Measurements from ENCODE around the gene CBX3. TPM values are rescaled to one million over a fixed set of nuclear protein-coding genes. Genes with fewer than 3 reads are reported as not detected.

Gene CBX3
- total RNA-seq, 2 experiments from 2014 or later = 252 to 364 TPM

- Histone ChIP-seq H3K4me1 (ENCODE audit: insufficient read depth, low read length, poor library complexity, severe bottlenecking) (no peaks in the 10 kb centered on the region), H4K20me1 (ENCODE audit: insufficient read depth, low read length) (no peaks in the 10 kb centered on the region), H3K27ac (ENCODE audit: low read depth, low read length, poor library complexity, severe bottlenecking) (no peak overlapping the region), H3K9me2 (ENCODE audit: insufficient read depth, low read length) (no peaks in the 10 kb centered on the region), H3K9me3 (ENCODE audit: low read length) (no peaks in the 10 kb centered on the region), H3K79me2 (ENCODE audit: insufficient read depth, low read depth, low read length) (no peaks in the 10 kb centered on the region), H3K4me2 (ENCODE audit: low read length) (no peak overlapping the region), H2AFZ (ENCODE audit: low read length) (no peak overlapping the region; the same call in 1 of the 2 replicates), H3K4me3 (ENCODE audit: low read depth, low read length, poor library complexity, severe bottlenecking) (no peak overlapping the region), H3K36me3 (ENCODE audit: insufficient read depth, low read length) (no peaks in the 10 kb centered on the region)
- no TSS peak for BruUV-seq (replicated peaks)
- TF ChIP-seq EZH2phosphoT487 (IDR thresholded peaks at IDR 0.05; ENCODE audit: borderline replicate concordance, low read depth, low read length) (no peak), CTCF (conservative IDR thresholded peaks at IDR 0.05; ENCODE audit: low read length) (no peak)
- intact Hi-C loops (cut with micrococcal nuclease; ENCODE audit: unreplicated experiment) = no loop called here
- ChIA-PET CTCF (ENCODE audit: unreplicated experiment) (interaction anchor here (0.8 kb wide), 1 partner anchor 9 kb away, joined by 3 read pairs; no protein-coding TSS in a partner anchor), POLR2A (interaction anchor here (0.6 to 1.1 kb wide), 3 partner anchors 49 to 299 kb away, joined by 3 to 4 read pairs (median 3); no protein-coding TSS in a partner anchor)
- no peak for DNase-seq (ENCODE audit: low spot score)
Observed at GRCh38 chr7:26237035-26237807, 35.7 kb downstream of the CBX3 start.

- DNase-seq (ENCODE audit: low spot score) = no peak
- H4K20me1 ChIP-seq (ENCODE audit: insufficient read depth, low read length) = no peaks in the 10 kb centered on the region
- no peaks in the 10 kb centered on the region for H3K4me1 ChIP-seq (ENCODE audit: insufficient read depth, low read length, poor library complexity, severe bottlenecking)
- no peaks in the 10 kb centered on the region for H3K36me3 ChIP-seq (ENCODE audit: insufficient read depth, low read length)
- no TSS peak for BruUV-seq (replicated peaks)
- no peak overlapping the region for H3K4me2 ChIP-seq (ENCODE audit: low read length)
- intact Hi-C loops (cut with micrococcal nuclease; ENCODE audit: unreplicated experiment) = no loop called here
- ChIA-PET POLR2A (interaction anchor here (1.1 kb wide), 1 partner anchor 50 kb away, joined by 3 read pairs; no protein-coding TSS in a partner anchor), CTCF (ENCODE audit: unreplicated experiment) (interaction anchor here (0.8 kb wide), 1 partner anchor 10 kb away, joined by 3 read pairs; no protein-coding TSS in a partner anchor)
- TF ChIP-seq EZH2phosphoT487 (IDR thresholded peaks at IDR 0.05; ENCODE audit: borderline replicate concordance, low read depth, low read length) (no peak), CTCF (conservative IDR thresholded peaks at IDR 0.05; ENCODE audit: low read length) (no peak)
- no peaks in the 10 kb centered on the region for H3K9me2 ChIP-seq (ENCODE audit: insufficient read depth, low read length)
- H2AFZ ChIP-seq (ENCODE audit: low read length) = no peak overlapping the region; the same call in 1 of the 2 replicates
- no peaks in the 10 kb centered on the region for H3K9me3 ChIP-seq (ENCODE audit: low read length)
- H3K27ac ChIP-seq (ENCODE audit: low read depth, low read length, poor library complexity, severe bottlenecking) = no peak overlapping the region
- H3K79me2 ChIP-seq (ENCODE audit: insufficient read depth, low read depth, low read length) = no peaks in the 10 kb centered on the region
- H3K4me3 ChIP-seq (ENCODE audit: low read depth, low read length, poor library complexity, severe bottlenecking) = no peak overlapping the region
Observed at GRCh38 chr7:26238032-26238431, 36.5 kb downstream of the CBX3 start.

GRCh38 chr7:26245150-26245549 lies 43.6 kb downstream of the CBX3 start:
- Histone ChIP-seq H3K9me3 (ENCODE audit: low read length) (no peaks in the 10 kb centered on the region), H3K36me3 (ENCODE audit: insufficient read depth, low read length) (no peaks in the 10 kb centered on the region), H3K4me2 (ENCODE audit: low read length) (no peak overlapping the region), H3K27ac (ENCODE audit: low read depth, low read length, poor library complexity, severe bottlenecking) (no peak overlapping the region), H3K79me2 (ENCODE audit: insufficient read depth, low read depth, low read length) (no peaks in the 10 kb centered on the region), H3K4me1 (ENCODE audit: insufficient read depth, low read length, poor library complexity, severe bottlenecking) (no peaks in the 10 kb centered on the region), H4K20me1 (ENCODE audit: insufficient read depth, low read length) (no peaks in the 10 kb centered on the region), H2AFZ (ENCODE audit: low read length) (no peak overlapping the region), H3K4me3 (ENCODE audit: low read depth, low read length, poor library complexity, severe bottlenecking) (no peak overlapping the region), H3K9me2 (ENCODE audit: insufficient read depth, low read length) (no peaks in the 10 kb centered on the region)
- TF ChIP-seq EZH2phosphoT487 (IDR thresholded peaks at IDR 0.05; ENCODE audit: borderline replicate concordance, low read depth, low read length) (no peak), CTCF (conservative IDR thresholded peaks at IDR 0.05; ENCODE audit: low read length) (no peak)
- BruUV-seq (replicated peaks) = no TSS peak
- CTCF ChIA-PET (ENCODE audit: unreplicated experiment) = no interaction called here
- intact Hi-C loops (cut with micrococcal nuclease; ENCODE audit: unreplicated experiment) = no loop called here
- POLR2A ChIA-PET = no interaction called here
- DNase-seq (ENCODE audit: low spot score) = no peak
